Measurements from ENCODE around the gene SCN4A.

SCN4A gene

GRCh38 chr17:64001763-64002529 lies 29.2 kb upstream of the SCN4A start:
- no peak for DNase-seq (ENCODE audit: low spot score)

- no peak for DNase-seq (ENCODE audit: low spot score)
Observed at GRCh38 chr17:64001091-64001579, 28.4 kb upstream of the SCN4A start.

- no peak for DNase-seq (ENCODE audit: low spot score)
Observed at GRCh38 chr17:63999680-64000531, 27.2 kb upstream of the SCN4A start.

- DNase-seq (ENCODE audit: low spot score), result no peak
Observed at GRCh38 chr17:63998721-63999679, 26.3 kb upstream of the SCN4A start.

GRCh38 chr17:63998050-63998720 lies 25.5 kb upstream of the SCN4A start, which contains the start of gene PRR29:
TSS of gene PRR29 (plus strand) at chr17:63998351. CDS start at chr17:63998365, 14 bp downstream.
- peak; percentile 49 for DNase-seq (ENCODE audit: low spot score)

GRCh38 chr17:63997341-63998048 lies 24.8 kb upstream of the SCN4A start:
- no peak for DNase-seq (ENCODE audit: low spot score)

- no peak for DNase-seq (ENCODE audit: low spot score)
Observed at GRCh38 chr17:63996430-63997182, 23.9 kb upstream of the SCN4A start.

GRCh38 chr17:63995626-63996025 lies 22.9 kb upstream of the SCN4A start:
- DNase-seq (ENCODE audit: low spot score), result no peak

GRCh38 chr17:63993368-63993985 lies 20.8 kb upstream of the SCN4A start:
- DNase-seq (ENCODE audit: low spot score), result no peak

GRCh38 chr17:63991611-63992010 lies 18.9 kb upstream of the SCN4A start:
- DNase-seq (ENCODE audit: low spot score), result no peak

- no peak for DNase-seq (ENCODE audit: low spot score)
Observed at GRCh38 chr17:63989622-63990345, 17.1 kb upstream of the SCN4A start.

GRCh38 chr17:63988741-63989621 lies 16.3 kb upstream of the SCN4A start:
- no peak for DNase-seq (ENCODE audit: low spot score)

GRCh38 chr17:63988127-63988478 lies 15.4 kb upstream of the SCN4A start:
- no peak for DNase-seq (ENCODE audit: low spot score)

GRCh38 chr17:63987221-63988126 lies 14.8 kb upstream of the SCN4A start:
- no peak for DNase-seq (ENCODE audit: low spot score)

- DNase-seq (ENCODE audit: low spot score), result no peak
Observed at GRCh38 chr17:63986821-63987220, 14.1 kb upstream of the SCN4A start.

- no peak for DNase-seq (ENCODE audit: low spot score)
Observed at GRCh38 chr17:63985387-63986140, 12.8 kb upstream of the SCN4A start.

Measured in SW480 (cell line).